GM12873 (cell line): ENCODE data around the gene SLC23A2.

ENCODE experiments used
- TF ChIP-seq, protein P1 (sequence below): IDR thresholded peaks from 2 replicates; pipeline ENCODE4 v1.5.1; 2012; ENCODE audit warnings: low read depth, mild to moderate bottlenecking, moderate library complexity, low read length, control low read depth; ENCODE audit not compliant: insufficient read depth; ENCODE audit errors: missing control alignments

Gene SLC23A2

DNA sequence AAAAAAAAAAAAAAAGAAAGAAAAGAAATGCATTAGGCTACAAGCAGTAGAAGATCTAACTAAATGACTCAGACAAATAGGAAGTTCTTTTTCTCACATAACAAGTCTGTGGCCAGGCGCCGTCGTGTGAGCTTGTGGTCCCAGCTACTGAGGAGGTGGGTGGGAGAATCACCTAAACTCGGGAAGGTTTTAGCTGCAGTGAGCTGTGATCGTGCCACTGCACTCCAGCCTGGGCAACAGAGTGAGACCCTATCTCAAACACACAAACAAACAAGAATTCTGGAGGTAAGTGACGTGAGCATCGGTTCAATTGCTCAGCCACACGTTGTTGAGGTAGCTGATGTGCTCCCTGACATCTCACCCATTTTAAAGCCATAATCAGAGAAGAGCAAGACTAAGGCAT lies 37.9 kb upstream of the SLC23A2 start:
- TF ChIP-seq, protein P1, sequence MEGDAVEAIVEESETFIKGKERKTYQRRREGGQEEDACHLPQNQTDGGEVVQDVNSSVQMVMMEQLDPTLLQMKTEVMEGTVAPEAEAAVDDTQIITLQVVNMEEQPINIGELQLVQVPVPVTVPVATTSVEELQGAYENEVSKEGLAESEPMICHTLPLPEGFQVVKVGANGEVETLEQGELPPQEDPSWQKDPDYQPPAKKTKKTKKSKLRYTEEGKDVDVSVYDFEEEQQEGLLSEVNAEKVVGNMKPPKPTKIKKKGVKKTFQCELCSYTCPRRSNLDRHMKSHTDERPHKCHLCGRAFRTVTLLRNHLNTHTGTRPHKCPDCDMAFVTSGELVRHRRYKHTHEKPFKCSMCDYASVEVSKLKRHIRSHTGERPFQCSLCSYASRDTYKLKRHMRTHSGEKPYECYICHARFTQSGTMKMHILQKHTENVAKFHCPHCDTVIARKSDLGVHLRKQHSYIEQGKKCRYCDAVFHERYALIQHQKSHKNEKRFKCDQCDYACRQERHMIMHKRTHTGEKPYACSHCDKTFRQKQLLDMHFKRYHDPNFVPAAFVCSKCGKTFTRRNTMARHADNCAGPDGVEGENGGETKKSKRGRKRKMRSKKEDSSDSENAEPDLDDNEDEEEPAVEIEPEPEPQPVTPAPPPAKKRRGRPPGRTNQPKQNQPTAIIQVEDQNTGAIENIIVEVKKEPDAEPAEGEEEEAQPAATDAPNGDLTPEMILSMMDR, result no peak

DNA sequence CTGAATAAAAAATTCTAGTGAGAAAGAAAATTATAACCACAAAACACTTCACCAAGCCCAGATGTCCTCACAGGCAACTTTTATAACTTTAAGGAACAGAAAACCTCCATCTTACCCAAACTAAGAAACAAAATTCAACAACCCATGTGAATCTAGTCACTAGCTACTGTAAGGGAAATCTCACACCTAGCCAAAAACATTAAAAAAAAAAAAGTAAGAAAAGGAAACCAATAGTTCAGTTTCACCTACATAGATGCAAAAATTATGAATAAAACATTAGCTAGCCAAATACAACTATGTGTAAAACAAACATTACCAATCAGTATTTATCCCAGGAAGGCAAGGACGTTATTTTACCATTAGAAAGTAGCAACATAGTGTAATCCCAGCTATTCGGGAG lies 35.5 kb upstream of the SLC23A2 start:
- TF ChIP-seq, protein P1, result no peak

DNA sequence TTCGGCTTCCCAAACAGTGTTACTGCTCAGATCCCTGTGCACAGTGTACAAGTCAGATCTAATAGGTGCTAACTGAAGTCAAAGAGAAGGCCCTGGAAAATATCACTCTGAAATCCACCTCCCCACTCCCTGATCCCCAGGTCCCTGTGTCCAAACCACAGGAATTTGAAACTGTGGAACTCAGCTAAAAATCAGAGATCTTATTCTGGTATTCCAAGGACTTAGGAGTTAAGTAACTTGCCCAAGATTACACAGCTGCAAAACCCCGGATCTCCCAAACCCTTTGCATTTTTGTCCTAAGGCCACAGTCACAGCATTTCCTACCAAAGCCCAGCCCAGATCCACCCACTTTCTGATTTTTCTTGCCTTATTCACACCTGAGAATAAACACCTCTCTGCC lies 32.3 kb upstream of the SLC23A2 start:
- TF ChIP-seq, protein P1, result no peak

DNA sequence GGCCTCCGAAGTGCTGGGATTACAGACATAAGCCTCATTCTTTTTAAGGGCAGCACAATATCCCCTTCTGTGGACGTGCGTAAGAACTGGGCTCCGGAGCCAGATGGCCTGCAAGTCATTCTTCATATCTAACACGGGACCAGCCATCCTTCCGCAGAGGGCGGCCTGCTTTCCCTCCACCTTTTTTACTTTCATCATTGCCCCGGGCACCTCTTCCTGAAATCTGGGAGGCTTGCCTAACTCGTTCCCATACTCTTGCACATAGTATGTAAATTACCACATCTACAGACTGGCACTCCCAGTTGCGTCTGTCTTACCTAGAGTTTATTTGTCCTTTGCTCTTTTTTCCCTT lies 29.9 kb upstream of the SLC23A2 start:
- TF ChIP-seq, protein P1, result no peak

DNA sequence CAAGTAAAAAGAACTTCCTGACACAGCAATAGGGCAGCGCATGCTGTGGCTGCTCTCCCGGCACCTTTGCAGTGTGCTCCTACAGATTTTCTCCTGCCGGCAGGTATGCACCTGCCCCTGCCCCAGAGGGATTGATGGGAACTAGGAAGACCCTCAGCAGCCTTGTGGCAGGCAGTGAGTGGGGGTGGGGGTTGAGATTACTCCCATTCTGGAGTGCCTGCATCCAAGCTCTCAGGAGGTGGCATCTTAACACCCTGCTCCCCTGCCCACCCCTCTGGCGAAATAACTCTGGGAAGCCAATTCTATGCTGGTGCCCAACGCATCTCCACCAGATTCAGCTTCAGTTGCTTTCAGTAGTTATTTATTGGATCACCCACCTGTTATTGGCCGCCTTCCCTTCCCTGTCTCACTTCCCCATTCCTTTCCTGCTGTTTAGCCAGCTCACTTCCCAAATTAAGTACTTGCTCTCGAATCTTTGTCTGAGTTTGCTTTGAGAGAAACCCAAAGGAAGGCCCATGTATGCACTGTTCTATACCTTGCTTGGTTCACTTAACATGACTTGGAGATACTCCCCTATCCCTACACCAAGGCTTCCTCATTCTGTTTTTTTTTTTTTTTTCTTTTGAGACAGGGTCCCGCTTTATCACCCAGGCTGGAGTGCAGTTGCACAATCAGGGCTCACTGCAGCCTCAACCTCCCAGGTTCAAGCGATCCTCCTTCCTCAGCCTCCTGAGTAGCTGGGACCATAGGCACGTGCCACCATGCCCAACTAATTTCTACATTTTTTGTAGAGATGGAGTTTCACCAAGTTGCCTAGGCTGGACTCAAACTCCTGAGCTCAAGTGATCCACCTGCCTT lies 29.3 kb upstream of the SLC23A2 start:
- TF ChIP-seq, protein P1, result no peak

DNA sequence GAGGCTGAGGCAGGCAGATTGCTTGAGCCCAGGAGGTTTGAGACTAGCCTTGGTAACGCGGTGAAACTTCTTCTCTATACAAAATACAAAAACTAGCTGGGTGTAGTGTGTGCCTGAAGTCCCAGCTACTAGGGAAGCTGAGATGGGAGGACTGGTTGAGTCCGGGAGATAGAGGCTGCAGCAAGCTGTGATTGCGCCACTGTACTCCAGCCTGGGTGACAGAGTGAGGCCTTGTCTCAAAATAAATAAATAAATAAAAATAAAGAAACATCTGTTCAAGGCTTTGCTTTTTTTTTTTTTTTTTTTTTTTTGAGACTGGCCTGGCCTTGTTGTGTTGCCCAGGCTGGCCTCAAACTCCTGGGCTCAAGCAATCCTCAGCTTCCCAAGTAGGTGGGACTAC lies 23.7 kb upstream of the SLC23A2 start:
- TF ChIP-seq, protein P1, result no peak

DNA sequence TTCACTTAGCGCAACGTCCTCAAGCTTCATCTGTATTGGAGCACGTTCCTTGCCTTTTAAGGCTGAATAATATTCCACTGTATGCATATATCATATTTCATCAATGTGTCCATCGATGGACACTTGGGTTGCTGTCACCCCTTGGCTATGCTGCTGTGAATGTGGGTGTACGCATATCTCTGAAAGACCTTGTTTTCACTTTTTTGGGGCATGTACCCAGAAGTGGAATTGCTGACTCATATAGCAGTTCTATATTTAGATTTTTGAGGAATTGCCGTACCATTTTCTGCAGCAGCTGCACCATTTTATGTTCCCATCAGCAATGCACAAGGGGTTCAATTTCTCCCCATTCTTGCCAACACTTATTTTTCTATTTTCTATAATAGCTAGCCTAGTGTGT lies 22.8 kb upstream of the SLC23A2 start:
- TF ChIP-seq, protein P1, result no peak
